ENCODE data around the gene EGLN2. TPM values are rescaled to one million over a fixed set of nuclear protein-coding genes. Genes with fewer than 3 reads are reported as not detected.
"Not testable (repeated sequence)": the region's sequence is repeated elsewhere in the genome, so short reads cannot be mapped to it uniquely, and the experiment has no call there.

The EGLN2 gene
- polyA plus RNA-seq, 1 donor (not counting 4 experiments of a cell fraction or from before 2014, with no cell fraction given): 31.6 TPM

DNA sequence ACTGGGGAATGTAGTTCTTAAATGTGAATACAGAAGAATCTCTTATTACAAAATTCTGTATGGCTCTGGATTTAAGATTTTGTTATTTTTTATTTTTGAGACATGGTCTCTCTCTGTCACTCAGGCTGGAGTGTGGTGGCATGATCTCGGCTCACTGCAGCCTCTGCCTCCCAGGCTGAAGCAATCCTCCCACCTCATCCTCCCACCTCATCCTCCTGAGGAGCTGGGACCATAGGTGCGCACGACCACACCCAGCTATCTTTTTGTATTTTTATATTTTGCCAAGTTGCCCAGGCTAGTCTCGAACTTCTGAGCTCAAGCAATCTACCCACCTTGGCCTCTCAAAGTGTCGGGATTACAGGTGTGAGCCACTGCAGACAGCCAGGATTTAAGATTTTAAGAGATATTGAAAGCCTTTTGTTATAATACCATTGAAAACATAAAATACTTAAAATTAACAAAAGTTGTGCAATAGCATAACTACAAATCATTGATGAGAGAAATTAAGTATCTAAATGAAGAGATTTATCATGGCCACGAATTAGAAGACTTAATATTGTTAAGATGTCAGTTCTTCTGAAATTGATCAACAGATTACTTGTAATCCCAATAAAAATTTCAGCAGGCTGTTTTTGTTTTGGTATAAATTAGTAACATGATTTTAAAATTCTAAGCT lies 37.9 kb downstream of the EGLN2 start:
- no peaks in the 10 kb centered on the region for H4K20me1 ChIP-seq (ENCODE audit: control insufficient read depth, extremely low read depth, insufficient read depth, low read length)
- dilution Hi-C loops (cut with MboI; ENCODE audit: extremely low pct_ligation_motif_present, low sequenced_read_pairs): no loop called here
- no peaks in the 10 kb centered on the region for H3K9me1 ChIP-seq (ENCODE audit: control insufficient read depth, extremely low read depth, insufficient read depth, low read length)
- H3K4me2 ChIP-seq (ENCODE audit: control insufficient read depth, extremely low read depth, insufficient read depth, low read depth, low read length): no peak overlapping the region
- no peak overlapping the region for H3K4me3 ChIP-seq (ENCODE audit: control insufficient read depth in 2 of 3, extremely low read depth in 1 of 3, insufficient read depth in 2 of 3, low read depth in 1 of 3, low read length in 3 of 3)
- H3K9ac ChIP-seq (ENCODE audit: control insufficient read depth, extremely low read depth, insufficient read depth, low read length): no peak overlapping the region
- no peak overlapping the region for H3K27ac ChIP-seq (ENCODE audit: control insufficient read depth, insufficient read depth, low read length)
- H3K9me3 ChIP-seq (ENCODE audit: control insufficient read depth, low read depth, low read length): no peaks in the 10 kb centered on the region
- TF ChIP-seq, protein P1, sequence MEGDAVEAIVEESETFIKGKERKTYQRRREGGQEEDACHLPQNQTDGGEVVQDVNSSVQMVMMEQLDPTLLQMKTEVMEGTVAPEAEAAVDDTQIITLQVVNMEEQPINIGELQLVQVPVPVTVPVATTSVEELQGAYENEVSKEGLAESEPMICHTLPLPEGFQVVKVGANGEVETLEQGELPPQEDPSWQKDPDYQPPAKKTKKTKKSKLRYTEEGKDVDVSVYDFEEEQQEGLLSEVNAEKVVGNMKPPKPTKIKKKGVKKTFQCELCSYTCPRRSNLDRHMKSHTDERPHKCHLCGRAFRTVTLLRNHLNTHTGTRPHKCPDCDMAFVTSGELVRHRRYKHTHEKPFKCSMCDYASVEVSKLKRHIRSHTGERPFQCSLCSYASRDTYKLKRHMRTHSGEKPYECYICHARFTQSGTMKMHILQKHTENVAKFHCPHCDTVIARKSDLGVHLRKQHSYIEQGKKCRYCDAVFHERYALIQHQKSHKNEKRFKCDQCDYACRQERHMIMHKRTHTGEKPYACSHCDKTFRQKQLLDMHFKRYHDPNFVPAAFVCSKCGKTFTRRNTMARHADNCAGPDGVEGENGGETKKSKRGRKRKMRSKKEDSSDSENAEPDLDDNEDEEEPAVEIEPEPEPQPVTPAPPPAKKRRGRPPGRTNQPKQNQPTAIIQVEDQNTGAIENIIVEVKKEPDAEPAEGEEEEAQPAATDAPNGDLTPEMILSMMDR (optimal IDR thresholded peaks at IDR 0.05 in 1 of 3, IDR thresholded peaks at IDR 0.05 in 1 of 3, conservative IDR thresholded peaks at IDR 0.05 in 1 of 3; ENCODE audit: extremely low read depth in 1 of 3, insufficient read depth in 2 of 3, low read length in 3 of 3): no peak
- no peak for TF ChIP-seq EZH2 (IDR thresholded peaks at IDR 0.05; ENCODE audit: low read length)
- no peaks in the 10 kb centered on the region for H3K79me2 ChIP-seq (ENCODE audit: control insufficient read depth, insufficient read depth, low read length)
- no peak for DNase-seq (ENCODE audit: low read depth, low spot score)
- no peaks in the 10 kb centered on the region for H3K27me3 ChIP-seq (ENCODE audit: control insufficient read depth, extremely low read depth, insufficient read depth, low read length)
- no peak for FAIRE-seq
- no peaks in the 10 kb centered on the region for H3K4me1 ChIP-seq (ENCODE audit: control insufficient read depth, extremely low read depth, insufficient read depth, low read length)
- no peaks in the 10 kb centered on the region for H3K36me3 ChIP-seq (ENCODE audit: control insufficient read depth in 2 of 2, extremely low read depth in 1 of 2, insufficient read depth in 2 of 2, low read length in 2 of 2)
- no peak overlapping the region for H2AFZ ChIP-seq (ENCODE audit: control insufficient read depth, low read length)

DNA sequence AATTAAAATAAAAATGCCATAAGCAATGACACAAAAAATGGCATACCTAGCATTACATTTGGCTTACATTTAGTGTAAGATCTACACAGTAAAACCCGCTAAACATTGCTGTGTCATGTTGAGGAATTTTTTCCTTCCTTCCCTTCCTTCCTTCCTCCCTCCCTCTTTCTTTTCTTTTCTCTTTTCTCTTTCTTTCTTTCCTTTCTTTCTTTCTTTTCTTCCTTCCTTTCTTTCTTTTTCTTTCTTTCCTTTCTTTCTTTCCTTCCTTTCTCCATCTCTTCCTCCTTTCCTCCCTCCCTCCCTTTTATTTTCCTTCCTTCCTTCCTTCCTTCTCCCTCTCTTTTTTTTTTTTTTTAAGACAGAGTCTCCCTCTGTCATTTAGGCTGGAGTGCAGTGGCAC lies 39.5 kb downstream of the EGLN2 start:
- FAIRE-seq: not testable (repeated sequence)

DNA sequence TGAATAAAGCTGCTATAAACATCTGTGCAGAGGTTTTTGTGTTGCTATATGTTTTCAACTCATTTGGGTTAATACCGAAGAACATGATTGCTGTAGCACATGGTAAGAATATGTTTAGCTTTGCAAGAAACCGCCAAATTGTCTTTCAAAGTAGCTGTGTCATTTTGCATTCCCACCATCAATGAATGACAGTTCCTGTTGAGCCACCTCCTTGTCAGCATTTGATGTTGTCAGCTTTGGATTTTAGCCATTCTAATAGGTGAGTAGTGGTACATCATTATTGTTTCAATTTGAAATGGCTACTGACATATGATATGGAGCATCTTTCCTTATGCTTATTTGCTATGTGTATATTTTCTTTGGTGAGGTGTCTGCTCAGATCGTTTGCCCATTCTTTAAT lies 43.0 kb downstream of the EGLN2 start:
- H3K36me3 ChIP-seq (ENCODE audit: control insufficient read depth in 2 of 2, extremely low read depth in 1 of 2, insufficient read depth in 2 of 2, low read length in 2 of 2); H4K20me1 ChIP-seq (ENCODE audit: control insufficient read depth, extremely low read depth, insufficient read depth, low read length); DNase-seq (ENCODE audit: low read depth, low spot score); H2AFZ ChIP-seq (ENCODE audit: control insufficient read depth, low read length); H3K79me2 ChIP-seq (ENCODE audit: control insufficient read depth, insufficient read depth, low read length); H3K27me3 ChIP-seq (ENCODE audit: control insufficient read depth, extremely low read depth, insufficient read depth, low read length); H3K4me3 ChIP-seq (ENCODE audit: control insufficient read depth in 2 of 3, extremely low read depth in 1 of 3, insufficient read depth in 2 of 3, low read depth in 1 of 3, low read length in 3 of 3); FAIRE-seq; H3K9me3 ChIP-seq (ENCODE audit: control insufficient read depth, low read depth, low read length); H3K9me1 ChIP-seq (ENCODE audit: control insufficient read depth, extremely low read depth, insufficient read depth, low read length); H3K27ac ChIP-seq (ENCODE audit: control insufficient read depth, insufficient read depth, low read length); H3K4me1 ChIP-seq (ENCODE audit: control insufficient read depth, extremely low read depth, insufficient read depth, low read length); dilution Hi-C loops (cut with MboI; ENCODE audit: extremely low pct_ligation_motif_present, low sequenced_read_pairs); H3K4me2 ChIP-seq (ENCODE audit: control insufficient read depth, extremely low read depth, insufficient read depth, low read depth, low read length); H3K9ac ChIP-seq (ENCODE audit: control insufficient read depth, extremely low read depth, insufficient read depth, low read length): not testable (repeated sequence)

More for the DNA sequence above, 39.5 kb downstream of the EGLN2 start:
- H3K9ac ChIP-seq (ENCODE audit: control insufficient read depth, extremely low read depth, insufficient read depth, low read length); H4K20me1 ChIP-seq (ENCODE audit: control insufficient read depth, extremely low read depth, insufficient read depth, low read length); H3K36me3 ChIP-seq (ENCODE audit: control insufficient read depth in 2 of 2, extremely low read depth in 1 of 2, insufficient read depth in 2 of 2, low read length in 2 of 2); H3K4me2 ChIP-seq (ENCODE audit: control insufficient read depth, extremely low read depth, insufficient read depth, low read depth, low read length); DNase-seq (ENCODE audit: low read depth, low spot score); H2AFZ ChIP-seq (ENCODE audit: control insufficient read depth, low read length); dilution Hi-C loops (cut with MboI; ENCODE audit: extremely low pct_ligation_motif_present, low sequenced_read_pairs); H3K27me3 ChIP-seq (ENCODE audit: control insufficient read depth, extremely low read depth, insufficient read depth, low read length); H3K9me1 ChIP-seq (ENCODE audit: control insufficient read depth, extremely low read depth, insufficient read depth, low read length); H3K4me1 ChIP-seq (ENCODE audit: control insufficient read depth, extremely low read depth, insufficient read depth, low read length); H3K27ac ChIP-seq (ENCODE audit: control insufficient read depth, insufficient read depth, low read length); H3K4me3 ChIP-seq (ENCODE audit: control insufficient read depth in 2 of 3, extremely low read depth in 1 of 3, insufficient read depth in 2 of 3, low read depth in 1 of 3, low read length in 3 of 3); H3K79me2 ChIP-seq (ENCODE audit: control insufficient read depth, insufficient read depth, low read length); H3K9me3 ChIP-seq (ENCODE audit: control insufficient read depth, low read depth, low read length): not testable (repeated sequence)

DNA sequence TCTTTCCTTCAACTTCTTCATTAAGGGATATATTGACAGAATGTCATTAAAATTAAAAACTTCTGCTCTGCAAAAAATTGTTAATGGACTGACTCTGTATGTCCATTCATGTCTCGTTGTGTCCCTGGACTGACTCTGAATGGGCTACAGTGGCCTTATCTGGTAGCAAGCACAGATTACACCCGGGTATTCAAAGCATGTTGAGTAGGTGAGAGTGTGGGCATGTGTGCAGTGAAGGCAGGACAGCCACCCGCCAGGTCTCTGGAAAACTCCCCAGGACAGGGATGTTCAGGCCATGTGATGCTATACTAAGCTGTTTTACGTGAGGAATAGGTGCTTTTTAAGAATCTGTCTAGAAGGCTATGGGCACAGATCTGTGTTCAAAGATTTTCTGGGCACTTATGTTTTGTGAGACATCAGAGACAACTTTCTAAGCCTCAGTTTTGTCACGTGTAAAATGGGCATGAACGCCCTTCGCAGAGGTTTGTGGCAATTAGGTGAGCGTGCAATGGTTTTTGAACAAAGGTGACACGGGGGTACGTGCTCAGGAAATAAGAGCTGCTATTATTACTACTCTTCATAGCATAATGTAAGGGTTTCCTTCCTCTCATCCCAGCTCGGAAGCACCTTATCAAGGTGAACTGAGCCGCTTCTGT lies 44.1 kb downstream of the EGLN2 start:
- H3K9me3 ChIP-seq (ENCODE audit: control insufficient read depth, low read depth, low read length); H3K79me2 ChIP-seq (ENCODE audit: control insufficient read depth, insufficient read depth, low read length); H3K27ac ChIP-seq (ENCODE audit: control insufficient read depth, insufficient read depth, low read length); H3K27me3 ChIP-seq (ENCODE audit: control insufficient read depth, extremely low read depth, insufficient read depth, low read length); dilution Hi-C loops (cut with MboI; ENCODE audit: extremely low pct_ligation_motif_present, low sequenced_read_pairs); H3K36me3 ChIP-seq (ENCODE audit: control insufficient read depth in 2 of 2, extremely low read depth in 1 of 2, insufficient read depth in 2 of 2, low read length in 2 of 2); H3K4me1 ChIP-seq (ENCODE audit: control insufficient read depth, extremely low read depth, insufficient read depth, low read length); H3K9me1 ChIP-seq (ENCODE audit: control insufficient read depth, extremely low read depth, insufficient read depth, low read length); H4K20me1 ChIP-seq (ENCODE audit: control insufficient read depth, extremely low read depth, insufficient read depth, low read length); DNase-seq (ENCODE audit: low read depth, low spot score); H3K4me3 ChIP-seq (ENCODE audit: control insufficient read depth in 2 of 3, extremely low read depth in 1 of 3, insufficient read depth in 2 of 3, low read depth in 1 of 3, low read length in 3 of 3); FAIRE-seq; H3K9ac ChIP-seq (ENCODE audit: control insufficient read depth, extremely low read depth, insufficient read depth, low read length): not testable (repeated sequence)
- Histone ChIP-seq H2AFZ (ENCODE audit: control insufficient read depth, low read length) (peak overlapping the region; percentile 5), H3K4me2 (ENCODE audit: control insufficient read depth, extremely low read depth, insufficient read depth, low read depth, low read length) (peak overlapping the region; percentile 45)

Data from keratinocyte (primary cell).